GM12878 (cell line): ENCODE data around the gene GRAMD1C. TPM values are rescaled to one million over a fixed set of nuclear protein-coding genes. Genes with fewer than 3 reads are reported as not detected.

ENCODE experiments used
- ATAC-seq: fragments of 200-7000 bp; cut with Tn5 transposase; 3 replicates; pipeline ENCODE4 v1.9.1; 2020; ENCODE audit warnings: mild to moderate bottlenecking, moderate library complexity
- BruUV-seq: library from RNA; stranded (reverse); fragments of 400-500 nt; replicated peaks from 2 replicates; lab custom pipeline; 2021; lab: Mats Ljungman, UMichigan
- CTCF ChIA-PET: fragments of 300-600 bp; sonication (Branson Sonifier 250); formaldehyde crosslinking; extraction: SDS; loops from one replicate; lab custom pipeline; 2021; ENCODE audit warnings: inconsistent platforms; lab: Yijun Ruan, JAX
- POLR2A ChIA-PET: fragments of 350-600 bp; formaldehyde crosslinking; extraction: SDS; loops from one replicate; lab custom pipeline; 2021; ENCODE audit warnings: inconsistent platforms; lab: Charles Lee
- RAD21 ChIA-PET: fragments of 300-600 bp; sonication (Branson Sonifier 250); formaldehyde crosslinking; loops from one replicate; lab custom pipeline; 2023; ENCODE audit warnings: antibody characterized with exemption; ENCODE audit not compliant: unreplicated experiment; lab: Charles Lee
- SMC1A ChIA-PET: fragments of 300-600 bp; sonication (Branson Sonifier 250); formaldehyde crosslinking; loops from one replicate; lab custom pipeline; 2023; ENCODE audit not compliant: unreplicated experiment, uncharacterized antibody; lab: Charles Lee
- DNase-seq: peaks from one replicate; pipeline ENCODE4 v3.0.0-alpha.2; 2011; ENCODE audit warnings: low read depth, low spot score
- FAIRE-seq: peaks from 3 replicates; lab custom pipeline; 2011; peaks lifted over from hg19 to GRCh38; lab: Jason Lieb, UNC
- H2AFZ ChIP-seq: 2 replicates; pipeline ENCODE4 v1.6.0; 2011; ENCODE audit warnings: low read depth, low read length, control low read depth; ENCODE audit not compliant: control insufficient read depth
- H3K27ac ChIP-seq: 2 replicates; pipeline ENCODE4 v1.5.1; 2011; ENCODE audit warnings: control low read depth; ENCODE audit not compliant: control insufficient read depth, insufficient read depth
- H3K27me3 ChIP-seq, 2 experiments: replicated peaks in 1 of 2; 2 replicates each; pipeline versions ENCODE4 v1.6.0 to v1.6.1; 2011; ENCODE audit warnings: low read length in 1 of 2; ENCODE audit not compliant: control insufficient read depth in 2 of 2, insufficient read depth in 2 of 2
- H3K36me3 ChIP-seq, 2 experiments: 2 replicates each; pipeline ENCODE4 v1.5.1; 2011; ENCODE audit warnings: low read length in 1 of 2; ENCODE audit not compliant: control insufficient read depth in 2 of 2, insufficient read depth in 2 of 2
- H3K4me1 ChIP-seq: 2 replicates; pipeline ENCODE4 v1.6.1; 2011; ENCODE audit warnings: mild to moderate bottlenecking, low read length, moderate library complexity, mixed read lengths; ENCODE audit not compliant: control insufficient read depth, insufficient read depth
- H3K4me2 ChIP-seq: 2 replicates; pipeline ENCODE4 v1.6.0; 2011; ENCODE audit warnings: control low read depth; ENCODE audit not compliant: control insufficient read depth, insufficient read depth
- H3K4me3 ChIP-seq: fragments of 200-600 bp; sonication (generic); 2 replicates; pipeline ENCODE4 v1.5.1; 2016
- H3K79me2 ChIP-seq: 2 replicates; pipeline ENCODE4 v1.6.0; 2011; ENCODE audit warnings: low read length; ENCODE audit not compliant: control insufficient read depth, insufficient read depth
- H3K9ac ChIP-seq: 2 replicates; pipeline ENCODE4 v1.8.0; 2011; ENCODE audit warnings: low read length, control low read depth, mixed read lengths; ENCODE audit not compliant: control insufficient read depth, insufficient read depth
- H3K9me3 ChIP-seq: replicated peaks from 3 replicates; pipeline ENCODE4 v1.5.1; 2011; ENCODE audit warnings: mild to moderate bottlenecking, low read length; ENCODE audit not compliant: control insufficient read depth, insufficient read depth
- H4K20me1 ChIP-seq: 2 replicates; pipeline ENCODE4 v1.6.0; 2011; ENCODE audit not compliant: control insufficient read depth, insufficient read depth
- ATF7 ChIP-seq: fragments of 450-650 bp; IDR thresholded peaks from 2 replicates; pipeline ENCODE4 v1.6.1; 2016; ENCODE audit warnings: low read depth, mild to moderate bottlenecking
- BMI1 ChIP-seq: fragments of 450-650 bp; IDR thresholded peaks from 2 replicates; pipeline ENCODE4 v1.6.1; 2016; ENCODE audit warnings: mild to moderate bottlenecking, moderate library complexity, borderline replicate concordance
- IRF4 ChIP-seq: IDR thresholded peaks from 2 replicates; pipeline ENCODE4 v1.6.1; 2011; ENCODE audit warnings: low read depth, low read length
- MEF2A ChIP-seq: IDR thresholded peaks from 2 replicates; pipeline ENCODE4 v1.6.1; 2011; ENCODE audit warnings: low read depth, mild to moderate bottlenecking, low read length, moderate library complexity; ENCODE audit not compliant: insufficient read depth
- MTA3 ChIP-seq: IDR thresholded peaks from 2 replicates; pipeline ENCODE4 v1.6.1; 2012; ENCODE audit warnings: low read length, inconsistent platforms, borderline replicate concordance
- NR2C1 ChIP-seq: fragments of 450-650 bp; IDR thresholded peaks from 2 replicates; pipeline ENCODE4 v1.6.1; 2017; ENCODE audit warnings: antibody characterized with exemption, mild to moderate bottlenecking, moderate library complexity
- PML ChIP-seq: IDR thresholded peaks from 2 replicates; pipeline ENCODE4 v1.6.1; 2012; ENCODE audit warnings: low read length, inconsistent platforms
- POLR2A ChIP-seq: IDR thresholded peaks from 2 replicates; pipeline ENCODE4 v1.6.1; 2011; ENCODE audit warnings: low read depth, mild to moderate bottlenecking, low read length
- RCOR1 ChIP-seq: conservative IDR thresholded peaks from 2 replicates; pipeline ENCODE4 v1.6.1; 2012; ENCODE audit warnings: low read depth, low read length, improper control_type of control experiment
- RUNX3 ChIP-seq: IDR thresholded peaks from 2 replicates; pipeline ENCODE4 v1.6.1; 2012; ENCODE audit warnings: low read length, inconsistent platforms
- SIX5 ChIP-seq: IDR thresholded peaks from 2 replicates; pipeline ENCODE4 v1.6.1; 2011; ENCODE audit warnings: mild to moderate bottlenecking, low read depth, low read length, moderate library complexity; ENCODE audit not compliant: severe bottlenecking
- ZNF24 ChIP-seq: fragments of 450-650 bp; IDR thresholded peaks from 2 replicates; pipeline ENCODE4 v1.6.1; 2017; ENCODE audit warnings: antibody characterized with exemption, mild to moderate bottlenecking
- WGBS: methylation state at CpG from one replicate; pipeline ENCODE4 v1.1.6; 2016; ENCODE audit warnings: low lambda C conversion rate; ENCODE audit not compliant: insufficient replicate concordance, insufficient coverage; ENCODE audit errors: missing lambda C conversion rate; 5-methylcytosine and 5-hydroxymethylcytosine counted together
- in situ Hi-C: fragments of 300-500 bp; cut with MboI; formaldehyde crosslinking; loops from 9 replicates; pipeline ENCODE4 v1.14.3; 2018; ENCODE audit warnings: mixed read lengths
- intact Hi-C: fragments of 100-400 bp; cut with micrococcal nuclease; formaldehyde crosslinking; loops from one replicate; pipeline ENCODE4 v1.14.2; 2022; ENCODE audit not compliant: unreplicated experiment
- polyA plus RNA-seq, 11 experiments: library from polyadenylated mRNA; depleted of rRNA in 4 of 11; unstranded in 6 of 11; stranded (reverse) in 5 of 11; fragments of >200 nt; fragmentation: Nextera tagmentation in 4 of 11; fragmentation: Illumina TruSeq in 1 of 11; extraction: Ambion mirVana in 4 of 11; extraction: Trizol in 1 of 11; gene quantifications; 1 replicate in 1 of 11; 2 replicates in 10 of 11; pipeline versions ENCODE4 v1.2.1 to v1.2.3, GENCODE V29; 2011 to 2016; ENCODE audit warnings: inconsistent platforms in 2 of 11, missing spikeins in 2 of 11, low read depth in 1 of 11
- total RNA-seq, 4 experiments: library from RNA; depleted of rRNA in 3 of 4; stranded (reverse); fragments of >200 nt in 3 of 4; fragmentation: Illumina TruSeq in 1 of 4; extraction: Trizol in 1 of 4; gene quantifications; 2 replicates each; pipeline versions ENCODE4 v1.2.1 to v1.2.3, GENCODE V29; 2013 to 2021
- TF ChIP-seq, protein P1 (sequence below): fragments of 450-650 bp; IDR thresholded peaks from 2 replicates; pipeline ENCODE4 v1.6.1; 2018; ENCODE audit warnings: mild to moderate bottlenecking, low read depth, moderate library complexity; ENCODE audit not compliant: partially characterized antibody
- TF ChIP-seq, protein P2 (sequence below): IDR thresholded peaks from 2 replicates; pipeline ENCODE4 v1.6.1; 2011; ENCODE audit warnings: mild to moderate bottlenecking, low read depth, low read length, moderate library complexity; ENCODE audit not compliant: insufficient replicate concordance

The GRAMD1C gene
- total and polyA plus RNA-seq, 10 of the 15 experiments (the other 5 are each of a cell fraction or from before 2014, with no cell fraction given): 3.2 to 9.2 (median 5.5) TPM

DNA sequence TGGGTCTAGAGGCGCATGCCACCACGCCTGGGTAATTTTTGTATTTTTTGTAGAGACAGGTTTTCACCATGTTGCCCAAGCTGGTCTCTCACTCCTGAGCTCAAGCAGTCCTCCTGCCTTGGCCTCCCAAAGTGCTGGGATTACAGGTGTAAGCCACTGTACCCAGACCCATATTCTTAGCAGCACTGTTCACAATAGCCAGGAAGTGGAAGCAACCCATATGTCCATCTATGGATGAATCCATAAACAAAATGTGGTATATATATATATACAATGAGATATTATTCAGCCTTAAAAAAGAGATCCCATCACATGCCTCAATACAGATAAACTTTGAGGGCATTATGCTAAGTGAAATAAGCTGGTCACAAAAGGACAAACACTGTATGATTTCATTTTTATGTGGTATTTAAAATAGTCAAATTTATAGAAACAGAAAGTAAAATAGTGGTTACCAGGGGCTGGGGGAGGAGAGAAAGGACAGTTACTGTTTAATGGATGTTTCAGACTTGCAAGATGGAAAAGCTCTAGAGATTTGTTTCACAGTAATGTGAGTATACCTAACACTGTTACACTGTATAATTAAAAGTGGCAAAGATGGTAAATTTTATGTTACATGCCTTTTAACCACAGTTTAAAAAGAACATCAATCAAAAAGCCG, 35.7 kb upstream of the GRAMD1C start:
- FAIRE-seq (no peak), ATAC-seq (peak; percentile 85)
- POLR2A ChIA-PET: interaction anchor here (0.9 to 1.2 kb wide), 3 partner anchors 14 to 56 kb away, joined by 3 read pairs; partner anchors contain the start of gene ATP6V1A

DNA sequence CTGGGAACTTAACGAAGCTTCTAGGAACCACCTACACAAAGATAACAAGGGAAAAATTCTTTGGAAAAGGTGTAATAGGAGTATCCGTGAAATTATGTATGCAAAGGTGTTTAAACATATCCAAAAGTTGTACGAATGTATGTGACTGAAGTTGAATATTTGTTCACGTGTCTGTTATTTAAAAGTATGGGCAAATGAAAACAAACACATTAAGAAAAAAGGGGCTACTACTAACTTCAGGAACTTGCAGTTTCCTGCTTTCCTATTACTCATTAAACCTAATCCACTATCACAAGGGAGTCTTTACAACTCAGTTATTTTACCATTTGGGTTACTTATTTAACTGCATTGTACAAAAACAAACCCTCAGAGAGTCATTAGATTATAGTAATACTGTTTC, 33.9 kb upstream of the GRAMD1C start:
- BruUV-seq: no TSS peak
- CTCF ChIA-PET: interaction anchor here (0.6 kb wide), 1 partner anchor 9 kb away, joined by 3 read pairs; no protein-coding TSS in a partner anchor
- TF ChIP-seq POLR2A: no peak
- no peak for TF ChIP-seq MTA3
- TF ChIP-seq, protein P1, sequence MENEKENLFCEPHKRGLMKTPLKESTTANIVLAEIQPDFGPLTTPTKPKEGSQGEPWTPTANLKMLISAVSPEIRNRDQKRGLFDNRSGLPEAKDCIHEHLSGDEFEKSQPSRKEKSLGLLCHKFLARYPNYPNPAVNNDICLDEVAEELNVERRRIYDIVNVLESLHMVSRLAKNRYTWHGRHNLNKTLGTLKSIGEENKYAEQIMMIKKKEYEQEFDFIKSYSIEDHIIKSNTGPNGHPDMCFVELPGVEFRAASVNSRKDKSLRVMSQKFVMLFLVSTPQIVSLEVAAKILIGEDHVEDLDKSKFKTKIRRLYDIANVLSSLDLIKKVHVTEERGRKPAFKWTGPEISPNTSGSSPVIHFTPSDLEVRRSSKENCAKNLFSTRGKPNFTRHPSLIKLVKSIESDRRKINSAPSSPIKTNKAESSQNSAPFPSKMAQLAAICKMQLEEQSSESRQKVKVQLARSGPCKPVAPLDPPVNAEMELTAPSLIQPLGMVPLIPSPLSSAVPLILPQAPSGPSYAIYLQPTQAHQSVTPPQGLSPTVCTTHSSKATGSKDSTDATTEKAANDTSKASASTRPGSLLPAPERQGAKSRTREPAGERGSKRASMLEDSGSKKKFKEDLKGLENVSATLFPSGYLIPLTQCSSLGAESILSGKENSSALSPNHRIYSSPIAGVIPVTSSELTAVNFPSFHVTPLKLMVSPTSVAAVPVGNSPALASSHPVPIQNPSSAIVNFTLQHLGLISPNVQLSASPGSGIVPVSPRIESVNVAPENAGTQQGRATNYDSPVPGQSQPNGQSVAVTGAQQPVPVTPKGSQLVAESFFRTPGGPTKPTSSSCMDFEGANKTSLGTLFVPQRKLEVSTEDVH: no peak
- no peak for TF ChIP-seq NR2C1
- no peak for TF ChIP-seq IRF4
- no peak for TF ChIP-seq PML
- TF ChIP-seq SIX5: no peak
- TF ChIP-seq MEF2A: no peak
- TF ChIP-seq BMI1: no peak
- TF ChIP-seq, protein P2, sequence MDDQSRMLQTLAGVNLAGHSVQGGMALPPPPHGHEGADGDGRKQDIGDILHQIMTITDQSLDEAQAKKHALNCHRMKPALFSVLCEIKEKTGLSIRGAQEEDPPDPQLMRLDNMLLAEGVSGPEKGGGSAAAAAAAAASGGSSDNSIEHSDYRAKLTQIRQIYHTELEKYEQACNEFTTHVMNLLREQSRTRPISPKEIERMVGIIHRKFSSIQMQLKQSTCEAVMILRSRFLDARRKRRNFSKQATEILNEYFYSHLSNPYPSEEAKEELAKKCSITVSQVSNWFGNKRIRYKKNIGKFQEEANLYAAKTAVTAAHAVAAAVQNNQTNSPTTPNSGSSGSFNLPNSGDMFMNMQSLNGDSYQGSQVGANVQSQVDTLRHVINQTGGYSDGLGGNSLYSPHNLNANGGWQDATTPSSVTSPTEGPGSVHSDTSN: no peak
- TF ChIP-seq ZNF24: no peak

More for the DNA sequence above, 35.7 kb upstream of the GRAMD1C start:
- in situ Hi-C loops: no loop called here
- Histone ChIP-seq H3K9me3 (no peaks in the 10 kb centered on the region), H3K4me2 (peak overlapping the region; percentile 33; the same call in 1 of the 2 replicates), H4K20me1 (no peaks in the 10 kb centered on the region), H3K4me3 (no peak overlapping the region), H3K27me3 (no peaks in the 10 kb centered on the region), H3K79me2 (no peaks in the 10 kb centered on the region), H3K4me1 (peaks cover 9% of the 10 kb centered on the region), H2AFZ (no peak overlapping the region), H3K9ac (no peak overlapping the region), H3K27ac (no peak overlapping the region), H3K36me3 (peaks cover 0 to 18% of the 10 kb centered on the region in 2 experiments; a peak in 3 of 4 replicates)
- CTCF ChIA-PET: interaction anchor here (0.9 to 2.9 kb wide), 6 partner anchors 12 to 67 kb away, joined by 5 to 8 read pairs (median 7); no protein-coding TSS in a partner anchor
- TF ChIP-seq RCOR1 (no peak), RUNX3 (peak; percentile 63; the same call in 1 of the 2 replicates), ATF7 (peak; percentile 31; the same call in 1 of the 2 replicates)
- SMC1A ChIA-PET: interaction anchor here (0.8 to 2.4 kb wide), 14 partner anchors 10 to 67 kb away, joined by 3 to 14 read pairs (median 4); partner anchors contain the start of gene GRAMD1C
- no TSS peak for BruUV-seq
- intact Hi-C loops: no loop called here
- no peak for DNase-seq
- RAD21 ChIA-PET: interaction anchor here (1.0 to 2.2 kb wide), 4 partner anchors 11 to 57 kb away, joined by 3 to 17 read pairs (median 4); partner anchors contain the start of genes ATP6V1A and NAA50
- 88% methylated on average over 3 of the region's 3 CpGs for WGBS

More for the DNA sequence above, 33.9 kb upstream of the GRAMD1C start:
- no peak for DNase-seq
- Histone ChIP-seq H3K9ac (no peak overlapping the region), H3K9me3 (no peaks in the 10 kb centered on the region), H3K27ac (no peak overlapping the region), H3K79me2 (no peaks in the 10 kb centered on the region), H3K4me3 (no peak overlapping the region), H2AFZ (no peak overlapping the region), H3K4me1 (peaks cover 9% of the 10 kb centered on the region), H3K27me3 (no peaks in the 10 kb centered on the region), H3K36me3 (peaks cover 0 to 14% of the 10 kb centered on the region in 2 experiments; a peak in 3 of 4 replicates), H3K4me2 (no peak overlapping the region), H4K20me1 (no peaks in the 10 kb centered on the region)
- SMC1A ChIA-PET: no interaction called here
- no peak for ATAC-seq
- RAD21 ChIA-PET: no interaction called here
- no peak for FAIRE-seq
- intact Hi-C loops: no loop called here
- POLR2A ChIA-PET: no interaction called here
- in situ Hi-C loops: no loop called here
- over 99% methylated on average over 4 of the region's 4 CpGs for WGBS
